ENCODE measurements around the gene SCRN1.

DNA sequence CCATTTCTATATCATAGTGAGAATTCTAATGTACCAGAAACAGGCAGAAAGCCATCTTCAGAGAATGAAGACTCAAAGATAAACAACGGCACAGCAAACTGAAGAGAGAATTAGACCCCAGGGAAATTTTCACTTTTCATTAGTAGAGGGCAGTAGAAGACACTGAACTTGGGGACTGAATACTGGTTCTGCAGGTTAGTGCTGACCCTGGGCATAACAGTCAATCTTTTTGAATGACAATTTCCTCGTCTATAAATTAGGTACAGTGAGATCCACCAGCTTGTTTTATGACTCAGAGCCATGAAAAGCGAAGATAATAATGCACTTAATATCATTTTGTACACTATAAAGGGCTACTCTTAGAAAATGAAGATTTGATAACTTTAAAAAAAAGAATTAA is 23.2 kb upstream of the SCRN1 start:
- no peak for TF ChIP-seq POLR2AphosphoS5 (IDR thresholded peaks at IDR 0.05)
- TF ChIP-seq, protein P1, sequence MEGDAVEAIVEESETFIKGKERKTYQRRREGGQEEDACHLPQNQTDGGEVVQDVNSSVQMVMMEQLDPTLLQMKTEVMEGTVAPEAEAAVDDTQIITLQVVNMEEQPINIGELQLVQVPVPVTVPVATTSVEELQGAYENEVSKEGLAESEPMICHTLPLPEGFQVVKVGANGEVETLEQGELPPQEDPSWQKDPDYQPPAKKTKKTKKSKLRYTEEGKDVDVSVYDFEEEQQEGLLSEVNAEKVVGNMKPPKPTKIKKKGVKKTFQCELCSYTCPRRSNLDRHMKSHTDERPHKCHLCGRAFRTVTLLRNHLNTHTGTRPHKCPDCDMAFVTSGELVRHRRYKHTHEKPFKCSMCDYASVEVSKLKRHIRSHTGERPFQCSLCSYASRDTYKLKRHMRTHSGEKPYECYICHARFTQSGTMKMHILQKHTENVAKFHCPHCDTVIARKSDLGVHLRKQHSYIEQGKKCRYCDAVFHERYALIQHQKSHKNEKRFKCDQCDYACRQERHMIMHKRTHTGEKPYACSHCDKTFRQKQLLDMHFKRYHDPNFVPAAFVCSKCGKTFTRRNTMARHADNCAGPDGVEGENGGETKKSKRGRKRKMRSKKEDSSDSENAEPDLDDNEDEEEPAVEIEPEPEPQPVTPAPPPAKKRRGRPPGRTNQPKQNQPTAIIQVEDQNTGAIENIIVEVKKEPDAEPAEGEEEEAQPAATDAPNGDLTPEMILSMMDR (IDR thresholded peaks at IDR 0.05) = no peak
- no peak for TF ChIP-seq POLR2A (IDR thresholded peaks at IDR 0.05; ENCODE audit: low read depth)
